NB4 (cell line): ENCODE results near the gene PAXIP1.

Experiments used
- DNase-seq: peaks from one replicate; pipeline ENCODE4 v3.0.0; 2010; ENCODE audit warnings: low read depth
- H3K4me3 ChIP-seq: one replicate; pipeline ENCODE4 v1.5.1; 2011; ENCODE audit warnings: mild to moderate bottlenecking, low read depth, low read length, moderate library complexity
- CTCF ChIP-seq: IDR thresholded peaks from one replicate; pipeline ENCODE4 v1.5.1; 2012; ENCODE audit warnings: low read depth, low read length
- MAX ChIP-seq: IDR thresholded peaks from 2 replicates; pipeline ENCODE4 v1.6.1; 2011; ENCODE audit warnings: low read depth, low read length
- MYC ChIP-seq: IDR thresholded peaks from 2 replicates; pipeline ENCODE4 v1.6.1; 2011; ENCODE audit warnings: low read depth, low read length
- POLR2A ChIP-seq: IDR thresholded peaks from 2 replicates; pipeline ENCODE4 v1.6.1; 2011; ENCODE audit warnings: mild to moderate bottlenecking; ENCODE audit not compliant: insufficient read length; ENCODE audit errors: extremely low read depth

PAXIP1 gene

GRCh38 chr7:155007947-155008346 lies 5.0 kb upstream of the PAXIP1 start:
- TF ChIP-seq POLR2A (no peak), CTCF (peak; percentile 85), MYC (no peak), MAX (no peak)
- peak; percentile 77 for DNase-seq

GRCh38 chr7:155003376-155004214 lies 671 bp upstream of the PAXIP1 start:
- peak overlapping the region; percentile 96 for H3K4me3 ChIP-seq
- peak; percentile 91 for DNase-seq
- peak; percentile 31 for TF ChIP-seq MAX
- peak; percentile 93 for TF ChIP-seq POLR2A
- TF ChIP-seq MYC = peak; percentile 56
- TF ChIP-seq CTCF = no peak

More at GRCh38 chr7:155007947-155008346, 5.0 kb upstream of the PAXIP1 start:
- no peak overlapping the region for H3K4me3 ChIP-seq

GRCh38 chr7:155002411-155003091 lies 373 bp downstream of the PAXIP1 start:
- H3K4me3 ChIP-seq = peak overlapping the region; percentile 86
- DNase-seq = peak; percentile 75
- TF ChIP-seq CTCF = no peak
- no peak for TF ChIP-seq POLR2A
- no peak for TF ChIP-seq MYC
- no peak for TF ChIP-seq MAX

GRCh38 chr7:155001756-155002410 lies 1.0 kb downstream of the PAXIP1 start:
- peak overlapping the region; percentile 86 for H3K4me3 ChIP-seq
- peak; percentile 45 for DNase-seq
- TF ChIP-seq MAX (no peak), CTCF (no peak), POLR2A (no peak), MYC (no peak)

GRCh38 chr7:155000795-155001194 lies 2.1 kb downstream of the PAXIP1 start:
- DNase-seq = peak; percentile 18
- H3K4me3 ChIP-seq = peak overlapping the region; percentile 12
- TF ChIP-seq POLR2A (no peak), MAX (no peak), MYC (no peak), CTCF (no peak)
